PFSK-1 (cell line): Measurements from ENCODE around the gene TMEM109.

Source experiments
- FOXP2 ChIP-seq: optimal IDR thresholded peaks from 2 replicates; pipeline ENCODE3; 2011; ENCODE audit warnings: borderline replicate concordance, control low read depth, inconsistent platforms; ENCODE audit not compliant: insufficient read depth; ENCODE audit errors: extremely low read length, extremely low read depth
- POLR2AphosphoS5 ChIP-seq: IDR thresholded peaks from 2 replicates; pipeline ENCODE4 v1.6.1; 2012; ENCODE audit warnings: low read depth, mild to moderate bottlenecking, control low read depth, low read length, moderate library complexity
- SIN3A ChIP-seq: IDR thresholded peaks from 2 replicates; pipeline ENCODE4 v1.6.1; 2012; ENCODE audit warnings: mild to moderate bottlenecking, low read length, moderate library complexity, borderline replicate concordance; ENCODE audit not compliant: insufficient read depth
- TAF1 ChIP-seq: IDR thresholded peaks from 2 replicates; pipeline ENCODE4 v1.6.1; 2012; ENCODE audit warnings: low read length, control low read depth, borderline replicate concordance; ENCODE audit not compliant: insufficient read depth
- TF ChIP-seq, protein P1 (sequence below), 2 experiments: IDR thresholded peaks; 2 replicates each; pipeline versions ENCODE4 v1.6.1 to v1.8.0; 2011 to 2012; ENCODE audit warnings: low read depth in 2 of 2, low read length in 2 of 2, control low read depth in 1 of 2, inconsistent platforms in 1 of 2, mild to moderate bottlenecking in 1 of 2, moderate library complexity in 1 of 2; ENCODE audit not compliant: insufficient read depth in 1 of 2

Gene TMEM109

GRCh38 chr11:60933416-60934123 lies 19.6 kb downstream of the TMEM109 start:
- TF ChIP-seq, protein P1, sequence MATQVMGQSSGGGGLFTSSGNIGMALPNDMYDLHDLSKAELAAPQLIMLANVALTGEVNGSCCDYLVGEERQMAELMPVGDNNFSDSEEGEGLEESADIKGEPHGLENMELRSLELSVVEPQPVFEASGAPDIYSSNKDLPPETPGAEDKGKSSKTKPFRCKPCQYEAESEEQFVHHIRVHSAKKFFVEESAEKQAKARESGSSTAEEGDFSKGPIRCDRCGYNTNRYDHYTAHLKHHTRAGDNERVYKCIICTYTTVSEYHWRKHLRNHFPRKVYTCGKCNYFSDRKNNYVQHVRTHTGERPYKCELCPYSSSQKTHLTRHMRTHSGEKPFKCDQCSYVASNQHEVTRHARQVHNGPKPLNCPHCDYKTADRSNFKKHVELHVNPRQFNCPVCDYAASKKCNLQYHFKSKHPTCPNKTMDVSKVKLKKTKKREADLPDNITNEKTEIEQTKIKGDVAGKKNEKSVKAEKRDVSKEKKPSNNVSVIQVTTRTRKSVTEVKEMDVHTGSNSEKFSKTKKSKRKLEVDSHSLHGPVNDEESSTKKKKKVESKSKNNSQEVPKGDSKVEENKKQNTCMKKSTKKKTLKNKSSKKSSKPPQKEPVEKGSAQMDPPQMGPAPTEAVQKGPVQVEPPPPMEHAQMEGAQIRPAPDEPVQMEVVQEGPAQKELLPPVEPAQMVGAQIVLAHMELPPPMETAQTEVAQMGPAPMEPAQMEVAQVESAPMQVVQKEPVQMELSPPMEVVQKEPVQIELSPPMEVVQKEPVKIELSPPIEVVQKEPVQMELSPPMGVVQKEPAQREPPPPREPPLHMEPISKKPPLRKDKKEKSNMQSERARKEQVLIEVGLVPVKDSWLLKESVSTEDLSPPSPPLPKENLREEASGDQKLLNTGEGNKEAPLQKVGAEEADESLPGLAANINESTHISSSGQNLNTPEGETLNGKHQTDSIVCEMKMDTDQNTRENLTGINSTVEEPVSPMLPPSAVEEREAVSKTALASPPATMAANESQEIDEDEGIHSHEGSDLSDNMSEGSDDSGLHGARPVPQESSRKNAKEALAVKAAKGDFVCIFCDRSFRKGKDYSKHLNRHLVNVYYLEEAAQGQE (IDR thresholded peaks at IDR 0.05; ENCODE audit: insufficient read depth in 1 of 2, low read depth in 2 of 2, low read length in 2 of 2): no peak
- TF ChIP-seq POLR2AphosphoS5 (no peak), SIN3A (no peak), FOXP2 (no peak), TAF1 (no peak)

DNA sequence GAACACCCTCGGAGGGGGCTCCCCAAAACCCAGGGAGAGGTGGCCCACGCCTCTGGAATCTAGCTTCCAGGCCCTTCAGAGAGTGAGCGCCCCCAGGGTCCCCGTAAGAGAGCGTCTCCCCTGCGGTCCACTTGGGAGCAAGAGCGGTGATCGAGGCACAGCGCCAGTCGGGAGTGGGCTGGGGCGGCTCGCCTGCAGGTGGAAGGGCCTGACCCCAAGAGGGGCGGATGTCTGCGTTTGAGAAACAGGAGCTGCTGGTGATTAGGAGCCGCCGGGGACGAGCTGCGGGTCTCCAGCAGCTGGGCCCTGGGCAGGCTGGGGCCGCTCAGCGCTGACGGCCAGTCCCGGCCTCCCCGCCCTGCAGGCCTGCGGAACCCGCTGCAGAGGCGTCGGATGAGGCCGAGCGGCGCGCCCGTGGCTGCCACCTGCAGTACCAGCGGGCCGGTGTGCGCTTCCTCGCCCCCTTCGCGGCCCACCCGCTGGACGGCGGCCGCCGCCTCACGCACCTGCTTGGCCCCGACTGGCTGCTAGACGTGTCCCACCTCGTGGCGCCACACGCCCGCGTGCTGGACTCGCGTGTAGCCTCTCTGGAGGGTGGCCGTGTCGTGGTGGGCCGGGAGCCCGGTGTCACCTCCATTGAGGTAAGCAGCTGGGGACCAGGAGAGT lies 20.3 kb downstream of the TMEM109 start:
- TF ChIP-seq FOXP2 (no peak), TAF1 (no peak), POLR2AphosphoS5 (no peak), SIN3A (no peak)
- TF ChIP-seq, protein P1 (IDR thresholded peaks at IDR 0.05; ENCODE audit: insufficient read depth in 1 of 2, low read depth in 2 of 2, low read length in 2 of 2): no peak

DNA sequence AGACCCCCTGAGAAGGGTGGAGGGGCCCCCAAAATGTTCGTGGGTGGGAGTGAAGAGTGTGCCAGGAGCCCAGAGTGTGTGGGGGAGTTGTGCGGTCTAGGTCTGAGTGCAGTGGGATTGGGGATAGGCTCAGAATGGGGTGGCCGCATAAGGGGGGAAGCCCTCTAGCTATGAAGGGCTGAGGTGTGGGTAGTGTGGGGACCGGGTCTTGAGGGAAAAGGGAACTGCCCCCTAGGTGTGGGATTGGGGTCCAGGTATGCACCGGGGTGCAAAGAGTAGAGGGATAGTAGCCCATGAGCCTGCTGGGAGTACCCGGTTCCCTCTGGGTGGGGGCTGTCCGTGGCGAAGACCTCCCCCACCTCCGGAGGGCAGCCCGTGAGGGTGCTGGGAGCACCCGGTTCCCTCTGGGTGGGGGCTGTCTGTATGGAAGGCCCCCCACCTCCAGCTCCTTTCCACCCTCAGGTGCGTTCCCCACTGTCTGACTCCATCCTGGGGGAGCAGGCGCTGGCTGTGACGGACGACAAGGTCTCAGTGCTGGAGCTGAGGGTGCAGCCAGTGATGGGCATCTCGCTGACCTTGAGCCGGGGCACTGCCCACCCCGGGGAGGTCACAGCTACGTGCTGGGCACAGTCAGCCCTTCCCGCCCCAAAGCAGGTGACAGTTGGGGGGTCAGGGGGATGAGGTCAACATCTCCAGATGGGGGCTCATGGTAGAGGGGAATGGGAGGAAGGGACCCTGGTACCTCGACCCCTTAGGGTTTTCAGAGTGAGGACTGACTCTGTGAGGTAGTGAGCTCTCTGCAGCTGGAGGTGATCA lies 21.0 kb downstream of the TMEM109 start:
- TF ChIP-seq, protein P1 (IDR thresholded peaks at IDR 0.05; ENCODE audit: insufficient read depth in 1 of 2, low read depth in 2 of 2, low read length in 2 of 2): no peak
- TF ChIP-seq TAF1 (no peak), SIN3A (no peak), FOXP2 (no peak), POLR2AphosphoS5 (no peak)

- TF ChIP-seq TAF1 (no peak), FOXP2 (no peak), SIN3A (no peak), POLR2AphosphoS5 (no peak)
- TF ChIP-seq, protein P1 (IDR thresholded peaks at IDR 0.05; ENCODE audit: insufficient read depth in 1 of 2, low read depth in 2 of 2, low read length in 2 of 2): no peak
Observed at GRCh38 chr11:60935676-60936442, 21.9 kb downstream of the TMEM109 start.
